MM.1S (cell line): Measurements from ENCODE around the gene CUL7.

Experiments used
- CTCF ChIP-seq: fragments of 300-600 bp; sonication (generic); IDR thresholded peaks from 2 replicates; pipeline ENCODE4 v1.5.1; 2016; ENCODE audit warnings: antibody characterized with exemption, low read length, mixed read lengths
- EZH2 ChIP-seq: fragments of 300-600 bp; sonication (generic); optimal IDR thresholded peaks from 2 replicates; pipeline ENCODE3; 2017; ENCODE audit warnings: low read depth, mild to moderate bottlenecking, antibody characterized with exemption, low read length, mixed read lengths
- EZH2phosphoT487 ChIP-seq: fragments of 300-600 bp; sonication (generic); IDR thresholded peaks from 2 replicates; pipeline ENCODE4 v1.6.1; 2018; ENCODE audit warnings: antibody characterized with exemption, low read length

- TF ChIP-seq CTCF: no peak
- TF ChIP-seq EZH2: no peak
- no peak for TF ChIP-seq EZH2phosphoT487
Observed at GRCh38 chr6:43052225-43052841, 1.3 kb downstream of the CUL7 start.
